Tibial artery (tissue), 4 donors: ENCODE measurements around the gene TOR1A.

Source experiments
- DNase-seq, 2 donors: peaks; one replicate each; pipeline ENCODE4 v3.0.0-alpha.2; 2019
- H3K27ac ChIP-seq, 2 donors: fragments of 200-600 bp; sonication (generic) in 1 of 2; 1 replicate in 1 of 2; 2 replicates in 1 of 2; pipeline ENCODE4 v1.5.1; 2018 to 2019; ENCODE audit warnings: mild to moderate bottlenecking in 1 of 2
- H3K27me3 ChIP-seq, 2 donors: fragments of 200-600 bp; sonication (generic) in 1 of 2; one replicate each; pipeline versions ENCODE4 v1.5.1 to v1.6.0; 2016 to 2019
- H3K36me3 ChIP-seq, 3 donors: fragments of 200-600 bp; sonication (generic) in 2 of 3; one replicate each; pipeline ENCODE4 v1.5.1; 2016 to 2019; ENCODE audit warnings: mild to moderate bottlenecking in 2 of 3
- H3K4me1 ChIP-seq, 4 donors: fragments of 200-600 bp; sonication (generic) in 2 of 4; 1 replicate in 3 of 4; 2 replicates in 1 of 4; pipeline ENCODE4 v1.5.1; 2016 to 2019
- H3K4me3 ChIP-seq, 2 donors: fragments of 200-600 bp; sonication (generic) in 1 of 2; 1 replicate in 1 of 2; 2 replicates in 1 of 2; pipeline ENCODE4 v1.5.1; 2018 to 2019; ENCODE audit warnings: mild to moderate bottlenecking in 2 of 2
- H3K9me3 ChIP-seq, 3 donors: fragments of 200-600 bp; sonication (generic) in 1 of 3; one replicate each; pipeline ENCODE4 v1.5.1; 2016 to 2019
- CTCF ChIP-seq, 2 experiments: fragments of 200-600 bp in 1 of 2; fragments of 450-650 bp in 1 of 2; IDR thresholded peaks; one replicate each; pipeline ENCODE4 v1.5.1; 2017 to 2019; ENCODE audit warnings: antibody characterized with exemption in 2 of 2, mild to moderate bottlenecking in 1 of 2, moderate library complexity in 1 of 2
- intact Hi-C: fragments of 100-400 bp; cut with DNase I; formaldehyde crosslinking; loops from one replicate; pipeline ENCODE4 v1.15.0; 2023; ENCODE audit warnings: low total_unique reads

TOR1A gene

GRCh38 chr9:129841071-129841470 lies 17.1 kb upstream of the TOR1A start:
- no peaks in the 10 kb centered on the region for H3K27me3 ChIP-seq
- H3K4me3 ChIP-seq: no peak overlapping the region
- H3K9me3 ChIP-seq: no peaks in the 10 kb centered on the region
- peaks cover 0 to 40% (median 28%) of the 10 kb centered on the region in 4 donors for H3K4me1 ChIP-seq
- H3K27ac ChIP-seq: no peak overlapping the region
- intact Hi-C loops: no loop called here
- no peak for TF ChIP-seq CTCF (IDR thresholded peaks at IDR 0.05)
- no peak for DNase-seq
- peaks cover 0 to 17% (median 10%) of the 10 kb centered on the region in 3 donors for H3K36me3 ChIP-seq

GRCh38 chr9:129840034-129840433 lies 16.1 kb upstream of the TOR1A start:
- H3K36me3 ChIP-seq: peaks cover 0 to 17% (median 10%) of the 10 kb centered on the region in 3 donors
- no peak for DNase-seq
- H3K27me3 ChIP-seq: no peaks in the 10 kb centered on the region

GRCh38 chr9:129839324-129840023 lies 15.5 kb upstream of the TOR1A start:
- Histone ChIP-seq H3K36me3 (peaks cover 0 to 17% (median 10%) of the 10 kb centered on the region in 3 donors), H3K27ac (peak overlapping the region in 1 of 2 donors; percentile 1), H3K4me3 (no peak overlapping the region), H3K9me3 (no peaks in the 10 kb centered on the region), H3K27me3 (no peaks in the 10 kb centered on the region), H3K4me1 (peaks cover 0 to 43% (median 30%) of the 10 kb centered on the region in 4 donors)
- no peak for TF ChIP-seq CTCF (IDR thresholded peaks at IDR 0.05)
- intact Hi-C loops: loop anchor here (5.0 kb wide), 2 partner anchors 43 to 203 kb away; partner anchors contain the start of gene FNBP1
- no peak for DNase-seq

More at GRCh38 chr9:129840034-129840433, 16.1 kb upstream of the TOR1A start:
- no peak overlapping the region for H3K27ac ChIP-seq
- no peak for TF ChIP-seq CTCF (IDR thresholded peaks at IDR 0.05)
- peaks cover 0 to 43% (median 30%) of the 10 kb centered on the region in 4 donors for H3K4me1 ChIP-seq
- no peaks in the 10 kb centered on the region for H3K9me3 ChIP-seq
- intact Hi-C loops: no loop called here
- H3K4me3 ChIP-seq: no peak overlapping the region

GRCh38 chr9:129838707-129839259 lies 14.8 kb upstream of the TOR1A start:
- H3K9me3 ChIP-seq: no peaks in the 10 kb centered on the region
- H3K4me3 ChIP-seq: no peak overlapping the region
- no peak for TF ChIP-seq CTCF (IDR thresholded peaks at IDR 0.05)
- H3K36me3 ChIP-seq: peaks cover 0 to 16% (median 8%) of the 10 kb centered on the region in 3 donors
- peaks cover 0 to 50% (median 35%) of the 10 kb centered on the region in 4 donors for H3K4me1 ChIP-seq
- peak overlapping the region in 1 of 2 donors; percentile 1 for H3K27ac ChIP-seq
- intact Hi-C loops: loop anchor here (5.0 kb wide), 2 partner anchors 44 to 204 kb away; partner anchors contain the start of gene FNBP1
- H3K27me3 ChIP-seq: no peaks in the 10 kb centered on the region
- no peak for DNase-seq

GRCh38 chr9:129836311-129837007 lies 12.5 kb upstream of the TOR1A start:
- H3K4me1 ChIP-seq: peaks cover 0 to 55% (median 40%) of the 10 kb centered on the region in 4 donors
- H3K36me3 ChIP-seq: peaks cover 14 to 23% (median 16%) of the 10 kb centered on the region in 3 donors
- intact Hi-C loops: loop anchor here (5.0 kb wide), 2 partner anchors 46 to 206 kb away; partner anchors contain the start of gene FNBP1
- H3K27ac ChIP-seq: peak overlapping the region; percentile 91 to 96
- no peak for TF ChIP-seq CTCF (IDR thresholded peaks at IDR 0.05)
- H3K4me3 ChIP-seq: peak overlapping the region; percentile 90 to 97
- no peaks in the 10 kb centered on the region for H3K9me3 ChIP-seq
- peak in 1 of 2 donors; percentile 27 for DNase-seq
- H3K27me3 ChIP-seq: no peaks in the 10 kb centered on the region
